Ishikawa (cell line): ENCODE results near the gene FTO.

ENCODE experiments used
- CEBPB ChIP-seq: IDR thresholded peaks from 2 replicates; pipeline ENCODE4 v1.6.1; 2012
- CREB1 ChIP-seq: IDR thresholded peaks from 2 replicates; pipeline ENCODE4 v1.6.1; 2012; ENCODE audit warnings: low read depth
- EGR1 ChIP-seq: IDR thresholded peaks from 2 replicates; pipeline ENCODE4 v1.6.1; 2012
- EP300 ChIP-seq: IDR thresholded peaks from 2 replicates; pipeline ENCODE4 v1.6.1; 2012; ENCODE audit warnings: borderline replicate concordance
- RAD21 ChIP-seq: IDR thresholded peaks from 2 replicates; pipeline ENCODE4 v1.6.1; 2012; ENCODE audit warnings: low read depth
- TAF1 ChIP-seq: IDR thresholded peaks from 2 replicates; pipeline ENCODE4 v1.6.1; 2012; ENCODE audit warnings: low read depth, mild to moderate bottlenecking
- YY1 ChIP-seq: IDR thresholded peaks from 2 replicates; pipeline ENCODE4 v1.6.1; 2012; ENCODE audit warnings: low read depth
- TF ChIP-seq, protein P1 (sequence below): IDR thresholded peaks from 2 replicates; pipeline ENCODE4 v1.6.1; 2012
- TF ChIP-seq, protein P2 (sequence below): IDR thresholded peaks from 2 replicates; pipeline ENCODE4 v1.6.1; 2012

DNA sequence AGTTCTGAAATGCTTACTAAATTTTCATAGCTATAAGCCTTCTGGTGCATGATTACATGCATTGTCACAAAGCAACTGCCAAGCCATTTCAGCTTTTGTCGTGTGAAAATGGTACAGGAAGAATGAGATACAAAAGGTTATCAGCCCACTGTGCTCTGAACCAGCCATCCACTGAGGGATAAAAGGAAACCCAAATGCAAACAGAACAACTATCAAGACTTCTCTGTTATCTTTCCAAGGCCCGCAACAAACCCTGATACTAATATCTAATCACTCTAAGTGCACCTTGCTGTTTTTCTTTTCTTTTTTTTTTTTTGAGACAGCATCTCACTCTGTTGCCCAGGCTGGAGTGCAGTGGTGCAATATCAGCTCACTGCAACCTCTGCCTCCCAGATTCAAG is 109.0 kb downstream of the FTO start:
- TF ChIP-seq, protein P1, sequence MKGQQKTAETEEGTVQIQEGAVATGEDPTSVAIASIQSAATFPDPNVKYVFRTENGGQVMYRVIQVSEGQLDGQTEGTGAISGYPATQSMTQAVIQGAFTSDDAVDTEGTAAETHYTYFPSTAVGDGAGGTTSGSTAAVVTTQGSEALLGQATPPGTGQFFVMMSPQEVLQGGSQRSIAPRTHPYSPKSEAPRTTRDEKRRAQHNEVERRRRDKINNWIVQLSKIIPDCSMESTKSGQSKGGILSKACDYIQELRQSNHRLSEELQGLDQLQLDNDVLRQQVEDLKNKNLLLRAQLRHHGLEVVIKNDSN, result no peak
- TF ChIP-seq EP300 (no peak), CREB1 (no peak), TAF1 (no peak), CEBPB (no peak), RAD21 (no peak), YY1 (no peak), EGR1 (no peak)
- TF ChIP-seq, protein P2, sequence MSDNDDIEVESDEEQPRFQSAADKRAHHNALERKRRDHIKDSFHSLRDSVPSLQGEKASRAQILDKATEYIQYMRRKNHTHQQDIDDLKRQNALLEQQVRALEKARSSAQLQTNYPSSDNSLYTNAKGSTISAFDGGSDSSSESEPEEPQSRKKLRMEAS, result no peak
